Thyroid gland (tissue), 4 donors: ENCODE measurements around the gene BCAS3.

Experiments
- CTCF ChIP-seq, 6 experiments: fragments of 200-600 bp in 3 of 6; fragments of 450-650 bp in 3 of 6; sonication (generic) in 3 of 6; IDR thresholded peaks; one replicate each; pipeline ENCODE4 v1.5.1; 2016 to 2019; ENCODE audit warnings: antibody characterized with exemption in 6 of 6, mild to moderate bottlenecking in 2 of 6, inconsistent platforms in 1 of 6, moderate library complexity in 1 of 6
- POLR2A ChIP-seq, 2 donors: fragments of 450-650 bp; IDR thresholded peaks; one replicate each; pipeline ENCODE4 v1.6.1; 2017; ENCODE audit warnings: antibody characterized with exemption in 2 of 2, mild to moderate bottlenecking in 2 of 2, moderate library complexity in 1 of 2

GRCh38 chr17:61117983-61118382, 440.3 kb downstream of the BCAS3 start:
- TF ChIP-seq CTCF (IDR thresholded peaks at IDR 0.05): no peak
- TF ChIP-seq POLR2A (IDR thresholded peaks at IDR 0.05): no peak
